Ureter (tissue), 1 donor: ENCODE measurements around the gene ACAD9. TPM values are rescaled to one million over a fixed set of nuclear protein-coding genes. Genes with fewer than 3 reads are reported as not detected.
A peak's percentile ranks its signal among the peaks of the same experiment; 100 is the strongest.
"Not testable (repeated sequence)": the region's sequence is repeated elsewhere in the genome, so short reads cannot be mapped to it uniquely, and the experiment has no call there.

Source experiments
- DNase-seq: peaks from one replicate; pipeline ENCODE4 v3.0.0-alpha.2; 2020; ENCODE audit warnings: low spot score
- total RNA-seq: library from RNA; stranded (reverse); gene quantifications from one replicate; pipeline ENCODE4 v1.2.4, GENCODE V29; 2023
- donor health status: DM: yes; HTN: yes; CAD: no.

The ACAD9 gene
- 76.0 TPM for total RNA-seq

GRCh38 chr3:128879125-128879969 is at the start of gene ACAD9:
TSS of gene ACAD9 (plus strand) at chr3:128879620. CDS start at chr3:128879692, 72 bp downstream.
- DNase-seq: peak; percentile 98

- DNase-seq: not testable (repeated sequence)
Observed at GRCh38 chr3:128829925-128830625, 49.3 kb upstream of the ACAD9 start.

DNA sequence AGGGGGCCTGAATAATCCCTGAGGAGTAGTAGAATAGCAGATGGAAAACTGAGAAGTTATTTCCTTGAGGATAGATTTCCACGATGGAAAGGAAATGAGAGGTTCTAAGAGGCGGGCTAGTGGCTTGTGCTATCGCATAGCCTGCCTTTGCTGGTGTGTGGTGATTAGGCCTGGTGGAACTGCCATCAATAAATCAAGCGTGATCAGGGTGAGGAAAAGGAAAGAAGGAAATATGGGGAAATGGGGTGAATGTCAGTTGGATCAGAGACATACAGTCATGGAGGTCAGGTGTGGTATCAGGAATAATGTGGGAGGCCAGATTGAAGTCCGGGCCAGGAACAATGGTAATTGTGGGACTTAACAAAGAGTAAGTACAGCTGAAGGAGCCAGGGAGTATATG is 48.7 kb upstream of the ACAD9 start:
- not testable (repeated sequence) for DNase-seq

- DNase-seq: not testable (repeated sequence)
Observed at GRCh38 chr3:128832979-128833378, 46.4 kb upstream of the ACAD9 start.

DNA sequence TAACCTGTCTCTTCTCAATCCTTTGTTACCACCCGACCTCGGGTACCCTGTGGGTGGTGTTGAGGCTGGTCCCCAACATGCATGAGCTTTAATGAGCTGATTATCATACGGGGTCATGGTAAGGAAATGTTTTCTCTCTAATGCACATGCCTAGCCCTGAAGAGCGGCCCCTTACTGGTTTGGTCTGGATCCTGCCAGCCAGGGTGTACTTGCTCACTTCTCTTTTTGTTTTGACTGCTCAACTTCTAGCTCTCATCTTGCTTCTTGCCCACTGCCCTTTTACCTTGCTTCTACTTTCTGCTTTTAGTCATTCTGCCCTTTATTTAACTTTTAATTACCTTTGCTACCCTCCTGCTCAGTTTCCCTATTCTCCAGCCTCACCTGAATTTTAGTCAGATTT is 44.3 kb upstream of the ACAD9 start:
- no peak for DNase-seq

- no peak for DNase-seq
Observed at GRCh38 chr3:128841926-128842920, 37.2 kb upstream of the ACAD9 start.

- DNase-seq: no peak
Observed at GRCh38 chr3:128844502-128844901, 34.9 kb upstream of the ACAD9 start.

- DNase-seq: no peak
Observed at GRCh38 chr3:128845119-128845777, 34.2 kb upstream of the ACAD9 start.

- DNase-seq: peak; percentile 79
Observed at GRCh38 chr3:128845778-128846485, 33.5 kb upstream of the ACAD9 start.

GRCh38 chr3:128846486-128846891 is 32.9 kb upstream of the ACAD9 start:
- no peak for DNase-seq

GRCh38 chr3:128847666-128848370 is 31.6 kb upstream of the ACAD9 start:
- DNase-seq: no peak

GRCh38 chr3:128848936-128849335 is 30.5 kb upstream of the ACAD9 start:
- DNase-seq: no peak

- DNase-seq: no peak
Observed at GRCh38 chr3:128849911-128850455, 29.4 kb upstream of the ACAD9 start.

DNA sequence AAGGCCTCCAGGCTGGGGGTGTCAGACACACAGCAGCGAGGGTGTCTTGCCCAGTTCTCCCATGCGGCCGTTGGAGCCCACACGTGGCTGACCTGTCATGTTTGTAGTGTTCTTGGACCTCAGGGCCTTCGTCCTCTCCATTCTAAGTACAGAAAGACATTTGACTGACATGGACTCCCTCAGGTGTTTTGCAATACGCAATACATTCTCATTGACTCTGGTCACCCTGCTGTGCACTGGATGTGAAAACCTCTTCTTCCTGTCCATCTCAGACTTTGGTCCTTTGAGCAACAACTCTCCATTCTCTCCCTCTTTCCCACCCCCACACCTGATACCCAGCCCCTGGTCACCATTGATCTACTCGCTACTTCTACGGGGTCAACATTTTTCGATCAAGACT is 28.9 kb upstream of the ACAD9 start:
- DNase-seq: no peak

- DNase-seq: no peak
Observed at GRCh38 chr3:128851601-128852000, 27.8 kb upstream of the ACAD9 start.

- DNase-seq: no peak
Observed at GRCh38 chr3:128853826-128854225, 25.6 kb upstream of the ACAD9 start.

DNA sequence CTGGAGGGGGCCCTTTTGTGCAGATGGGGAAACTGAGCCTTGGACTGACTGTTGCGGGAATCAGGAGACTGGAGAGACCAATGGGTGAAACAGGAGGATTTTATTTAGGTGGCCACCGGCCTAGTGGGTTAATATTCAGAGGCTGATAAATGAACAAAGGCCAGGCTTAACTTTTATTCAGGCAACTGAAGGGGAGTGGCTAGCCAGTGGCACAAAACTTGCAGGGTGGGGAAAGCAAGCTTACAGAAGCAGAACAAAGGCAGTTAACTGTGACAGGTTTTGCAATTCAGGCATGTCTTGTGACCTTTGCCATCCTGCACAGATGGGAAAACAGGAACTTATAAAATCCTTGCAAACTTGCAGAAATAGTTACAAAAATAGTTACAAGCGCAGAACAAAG is 24.9 kb upstream of the ACAD9 start:
- DNase-seq: no peak

DNA sequence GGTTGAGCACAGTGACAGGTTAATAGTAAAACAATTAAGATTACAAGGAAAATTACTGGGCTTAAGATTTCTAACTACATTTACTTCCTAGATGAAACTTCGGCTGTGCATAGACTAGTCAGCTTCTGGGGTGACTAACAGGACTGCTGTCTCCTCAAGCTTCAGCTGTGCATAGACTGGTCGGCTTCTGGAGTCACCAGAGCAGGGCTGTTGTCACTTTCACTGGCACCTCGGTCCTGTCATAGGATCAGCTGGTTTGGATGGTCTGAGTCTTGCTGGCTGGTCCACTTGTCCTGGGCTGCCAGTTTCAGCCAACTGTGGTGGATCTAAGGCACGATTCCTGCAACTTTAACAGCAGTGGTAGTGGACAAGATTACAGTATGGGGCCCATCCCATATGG is 23.9 kb upstream of the ACAD9 start:
- DNase-seq: no peak

DNA sequence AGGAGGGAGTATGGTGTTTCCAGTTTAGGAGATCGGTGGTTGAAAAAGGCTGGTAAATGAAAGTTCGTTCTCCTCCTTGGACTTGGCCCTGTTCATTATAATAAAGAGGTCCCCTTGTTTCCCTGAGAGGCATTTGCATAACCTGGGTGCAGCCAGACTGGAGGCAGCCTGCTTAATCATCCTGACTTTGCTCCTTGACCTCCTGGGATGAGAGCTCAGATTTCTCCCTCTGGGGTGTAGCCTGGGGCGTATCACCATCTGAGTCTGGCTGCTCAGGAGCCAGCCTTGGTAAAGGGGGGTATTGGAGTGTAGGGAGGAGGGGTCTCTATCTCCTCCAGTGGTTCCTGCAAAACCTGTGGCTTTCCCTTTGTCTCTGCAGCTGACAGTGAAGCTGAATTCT is 21.3 kb upstream of the ACAD9 start:
- no peak for DNase-seq

DNA sequence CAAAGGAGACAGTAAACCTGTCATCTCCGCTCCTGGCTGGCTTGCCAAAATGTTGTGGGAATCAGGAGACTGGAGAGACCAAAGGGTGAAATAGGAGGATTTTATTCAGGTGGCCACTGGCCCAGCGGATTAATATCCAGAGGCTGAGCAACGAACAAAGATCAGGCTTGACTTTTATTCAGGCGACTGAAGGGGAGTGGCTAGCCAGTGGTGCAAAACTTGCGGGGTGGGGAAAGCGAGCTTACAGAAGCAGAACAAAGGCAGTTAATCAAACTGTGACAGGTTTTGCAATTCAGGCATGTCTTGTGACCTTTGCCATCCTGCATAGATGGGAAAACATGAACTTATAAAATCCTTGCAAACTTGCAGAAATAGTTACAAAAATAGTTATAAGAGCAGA is 19.8 kb upstream of the ACAD9 start:
- no peak for DNase-seq
